WTC11 (cell line): Measurements from ENCODE around the gene UFC1. TPM values are rescaled to one million over a fixed set of nuclear protein-coding genes. Genes with fewer than 3 reads are reported as not detected.

Source experiments
- ATAC-seq: fragments of 200-7000 bp; cut with Tn5 transposase; 2 replicates; pipeline ENCODE4 v1.10.0; 2021; ENCODE audit warnings: mild to moderate bottlenecking, moderate library complexity
- CTCF ChIA-PET: fragments of 300-600 bp; sonication (Branson Sonifier 250); formaldehyde crosslinking; loops from one replicate; lab custom pipeline; 2021; ENCODE audit warnings: antibody characterized with exemption; lab: Charles Lee
- POLR2A ChIA-PET: fragments of 350-600 bp; sonication (Branson Sonifier 250); formaldehyde crosslinking; loops from one replicate; lab custom pipeline; 2021; ENCODE audit warnings: antibody characterized with exemption; lab: Charles Lee
- DNase-seq: peaks from one replicate; pipeline ENCODE4 v3.0.0; 2021; ENCODE audit warnings: low spot score
- H3K27ac Mint-ChIP-seq: 2 replicates; pipeline ENCODE4 v1.8.0; 2021; ENCODE audit warnings: mixed read lengths
- H3K27me3 Mint-ChIP-seq: 2 replicates; pipeline ENCODE4 v1.8.0; 2021; ENCODE audit warnings: low read depth, mild to moderate bottlenecking, moderate library complexity, mixed read lengths
- H3K36me3 Mint-ChIP-seq: 2 replicates; pipeline ENCODE4 v1.8.0; 2021; ENCODE audit warnings: mixed read lengths
- H3K4me1 Mint-ChIP-seq: 2 replicates; pipeline ENCODE4 v1.8.0; 2022; ENCODE audit warnings: mixed read lengths
- H3K4me3 Mint-ChIP-seq: 2 replicates; pipeline ENCODE4 v1.8.0; 2021; ENCODE audit warnings: mild to moderate bottlenecking, moderate library complexity, mixed read lengths
- H3K9me3 Mint-ChIP-seq: 2 replicates; pipeline ENCODE4 v1.8.0; 2021; ENCODE audit warnings: mixed read lengths
- CREB1 ChIP-seq: sonication (generic); formaldehyde crosslinking; IDR thresholded peaks from 2 replicates; pipeline ENCODE4 v1.8.0; 2023; ENCODE audit warnings: mild to moderate bottlenecking, missing genetic modification reagents
- CREM ChIP-seq: sonication (generic); formaldehyde crosslinking; IDR thresholded peaks from 2 replicates; pipeline ENCODE4 v1.8.1; 2022; ENCODE audit warnings: mild to moderate bottlenecking, missing genetic modification reagents, moderate library complexity
- E2F1 ChIP-seq: sonication (generic); formaldehyde crosslinking; IDR thresholded peaks from 2 replicates; pipeline ENCODE4 v1.8.0; 2022; ENCODE audit warnings: mild to moderate bottlenecking, missing genetic modification reagents
- ELF4 ChIP-seq: sonication (generic); formaldehyde crosslinking; IDR thresholded peaks from 2 replicates; pipeline ENCODE4 v1.8.1; 2022; ENCODE audit warnings: low read depth, mild to moderate bottlenecking, moderate library complexity, missing genetic modification reagents
- ERG ChIP-seq: fragments of 250-450 bp; sonication (Bioruptor Pico); IDR thresholded peaks from 2 replicates; pipeline ENCODE4 v1.8.0; 2021; ENCODE audit warnings: mild to moderate bottlenecking
- ESRRA ChIP-seq: sonication (generic); formaldehyde crosslinking; IDR thresholded peaks from 2 replicates; pipeline ENCODE4 v1.8.1; 2022; ENCODE audit warnings: mild to moderate bottlenecking, missing genetic modification reagents, borderline replicate concordance
- GABPB1 ChIP-seq: sonication (generic); formaldehyde crosslinking; IDR thresholded peaks from 2 replicates; pipeline ENCODE4 v1.8.1; 2023; ENCODE audit warnings: mild to moderate bottlenecking, missing genetic modification reagents
- IRF2 ChIP-seq: sonication (generic); formaldehyde crosslinking; IDR thresholded peaks from 2 replicates; pipeline ENCODE4 v1.8.0; 2022; ENCODE audit warnings: low read depth, missing genetic modification reagents, borderline replicate concordance
- MYBL2 ChIP-seq: sonication (generic); formaldehyde crosslinking; IDR thresholded peaks from 2 replicates; pipeline ENCODE4 v1.8.1; 2023; ENCODE audit warnings: mild to moderate bottlenecking, moderate library complexity, missing genetic modification reagents
- NFATC4 ChIP-seq: fragments of 250-450 bp; sonication (Bioruptor Pico); IDR thresholded peaks from 2 replicates; pipeline ENCODE4 v1.9.0; 2021; ENCODE audit warnings: mild to moderate bottlenecking
- NFYB ChIP-seq: sonication (generic); formaldehyde crosslinking; conservative IDR thresholded peaks from 2 replicates; pipeline ENCODE4 v1.8.0; 2022; ENCODE audit warnings: low read depth, missing genetic modification reagents
- PRRX2 ChIP-seq: fragments of 250-450 bp; sonication (Bioruptor Pico); IDR thresholded peaks from 2 replicates; pipeline ENCODE4 v1.8.0; 2021; ENCODE audit warnings: mild to moderate bottlenecking
- SP1 ChIP-seq: sonication (generic); formaldehyde crosslinking; conservative IDR thresholded peaks from 2 replicates; pipeline ENCODE4 v1.8.1; 2022; ENCODE audit warnings: missing genetic modification reagents
- TEAD1 ChIP-seq: sonication (generic); formaldehyde crosslinking; IDR thresholded peaks from 2 replicates; pipeline ENCODE4 v1.8.0; 2022; ENCODE audit warnings: mild to moderate bottlenecking, missing genetic modification reagents
- ZMAT4 ChIP-seq: fragments of 250-450 bp; sonication (Bioruptor Pico); IDR thresholded peaks from 2 replicates; pipeline ENCODE4 v1.9.0; 2021; ENCODE audit warnings: mild to moderate bottlenecking
- ZNF121 ChIP-seq: sonication (generic); formaldehyde crosslinking; IDR thresholded peaks from 2 replicates; pipeline ENCODE4 v1.8.0; 2023; ENCODE audit warnings: missing genetic modification reagents
- total RNA-seq: library from RNA; stranded (reverse); gene quantifications from 3 replicates; pipeline ENCODE4 v1.2.3, GENCODE V29; 2021
- TF ChIP-seq, protein P1 (sequence below): sonication (generic); formaldehyde crosslinking; IDR thresholded peaks from 2 replicates; pipeline ENCODE4 v1.8.0; 2022; ENCODE audit warnings: mild to moderate bottlenecking, missing genetic modification reagents
- TF ChIP-seq, protein P2 (sequence below): sonication (generic); formaldehyde crosslinking; IDR thresholded peaks from 2 replicates; pipeline ENCODE4 v1.8.0; 2022; ENCODE audit warnings: mild to moderate bottlenecking, missing genetic modification reagents
- TF ChIP-seq, protein P3 (sequence below): sonication (generic); formaldehyde crosslinking; IDR thresholded peaks from 2 replicates; pipeline ENCODE4 v1.8.1; 2022; ENCODE audit warnings: mild to moderate bottlenecking, moderate library complexity, missing genetic modification reagents

UFC1 gene
- total RNA-seq, 1 experiment from 2014 or later = 56.2 TPM

DNA sequence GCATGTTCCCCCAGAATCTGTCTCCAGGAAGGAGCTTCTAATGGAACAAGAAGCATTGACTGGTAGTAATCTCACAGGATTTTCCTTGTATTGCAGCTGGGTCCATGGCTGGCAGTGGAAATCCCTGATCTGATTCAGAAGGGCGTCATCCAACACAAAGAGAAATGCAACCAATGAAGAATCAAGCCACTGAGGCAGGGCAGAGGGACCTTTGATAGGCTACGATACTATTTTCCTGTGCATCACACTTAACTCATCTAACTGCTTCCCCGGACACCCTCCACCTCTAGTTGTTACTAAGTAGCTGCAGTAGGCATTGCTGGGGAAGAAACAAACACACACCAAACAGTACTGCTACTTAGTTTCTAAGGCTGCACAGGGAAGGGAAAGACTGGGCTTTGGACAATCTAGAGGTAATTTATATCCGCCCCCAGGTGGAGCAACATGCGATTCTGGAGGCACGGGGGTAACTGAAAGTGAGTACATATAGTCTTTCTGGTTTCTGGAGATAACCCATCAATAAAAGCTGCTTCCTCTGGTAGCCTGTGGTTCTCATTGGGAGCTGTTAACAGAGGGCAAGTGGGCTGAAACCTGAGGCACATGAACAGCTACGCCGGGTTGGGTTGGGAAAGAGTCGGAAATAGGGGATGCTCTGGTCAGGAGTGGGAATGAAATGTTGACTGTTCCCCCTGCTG lies 4.7 kb downstream of the UFC1 start:
- DNase-seq (no peak), ATAC-seq (no peak)
- Mint-ChIP-seq H3K4me1 (peaks cover 27% of the 10 kb centered on the region), H3K36me3 (peaks cover 12% of the 10 kb centered on the region), H3K9me3 (no peaks in the 10 kb centered on the region), H3K4me3 (peak overlapping the region; percentile 84), H3K27me3 (no peaks in the 10 kb centered on the region), H3K27ac (peak overlapping the region; percentile 84)
- ChIA-PET CTCF (interaction anchor here (0.6 to 1.7 kb wide), 6 partner anchors 7 to 227 kb away, joined by 3 to 6 read pairs (median 3); partner anchors contain the start of genes PPOX and TOMM40L), POLR2A (no interaction called here)
- TF ChIP-seq CREB1 (no peak), IRF2 (no peak), ZNF121 (CRISPR knock-in tag) (no peak), PRRX2 (CRISPR knock-in tag) (no peak)

GRCh38 chr1:161159087-161159912 lies 5.5 kb downstream of the UFC1 start, which contains the start of gene USP21:
Gene USP21 (plus strand): TSS chr1:161159500. CDS start chr1:161160641, 1,141 bp downstream.
- H3K4me3 Mint-ChIP-seq = peak within 1 kb of the TSS; percentile 84
- TF ChIP-seq NFYB (CRISPR knock-in tag) (peak; percentile 63), CREM (0 out of 2 replicates have a peak, but pooled peaks have one; percentile 24), CREB1 (0 out of 2 replicates have a peak, but pooled peaks have one; percentile 34), ERG (0 out of 2 replicates have a peak, but pooled peaks have one; percentile 59), ELF4 (CRISPR knock-in tag) (no peak), ZMAT4 (CRISPR knock-in tag) (0 out of 2 replicates have a peak, but pooled peaks have one; percentile 34), E2F1 (no peak), MYBL2 (peak; percentile 2; the same call in 1 of the 2 replicates), NFATC4 (CRISPR knock-in tag) (0 out of 2 replicates have a peak, but pooled peaks have one; percentile 17), GABPB1 (CRISPR knock-in tag) (peak; percentile 38), ESRRA (CRISPR knock-in tag) (no peak), SP1 (peak; percentile 90), TEAD1 (peak; percentile 61; the same call in 1 of the 2 replicates)
- TF ChIP-seq, protein P1, sequence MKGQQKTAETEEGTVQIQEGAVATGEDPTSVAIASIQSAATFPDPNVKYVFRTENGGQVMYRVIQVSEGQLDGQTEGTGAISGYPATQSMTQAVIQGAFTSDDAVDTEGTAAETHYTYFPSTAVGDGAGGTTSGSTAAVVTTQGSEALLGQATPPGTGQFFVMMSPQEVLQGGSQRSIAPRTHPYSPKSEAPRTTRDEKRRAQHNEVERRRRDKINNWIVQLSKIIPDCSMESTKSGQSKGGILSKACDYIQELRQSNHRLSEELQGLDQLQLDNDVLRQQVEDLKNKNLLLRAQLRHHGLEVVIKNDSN (CRISPR knock-in tag) = no peak; the same call in 1 of the 2 replicates
- TF ChIP-seq, protein P2, sequence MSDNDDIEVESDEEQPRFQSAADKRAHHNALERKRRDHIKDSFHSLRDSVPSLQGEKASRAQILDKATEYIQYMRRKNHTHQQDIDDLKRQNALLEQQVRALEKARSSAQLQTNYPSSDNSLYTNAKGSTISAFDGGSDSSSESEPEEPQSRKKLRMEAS (CRISPR knock-in tag) = peak; percentile 68
- TF ChIP-seq, protein P3, sequence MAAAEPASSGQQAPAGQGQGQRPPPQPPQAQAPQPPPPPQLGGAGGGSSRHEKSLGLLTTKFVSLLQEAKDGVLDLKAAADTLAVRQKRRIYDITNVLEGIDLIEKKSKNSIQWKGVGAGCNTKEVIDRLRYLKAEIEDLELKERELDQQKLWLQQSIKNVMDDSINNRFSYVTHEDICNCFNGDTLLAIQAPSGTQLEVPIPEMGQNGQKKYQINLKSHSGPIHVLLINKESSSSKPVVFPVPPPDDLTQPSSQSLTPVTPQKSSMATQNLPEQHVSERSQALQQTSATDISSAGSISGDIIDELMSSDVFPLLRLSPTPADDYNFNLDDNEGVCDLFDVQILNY = peak; percentile 65; the same call in 1 of the 2 replicates
- H3K36me3 Mint-ChIP-seq = peaks cover 17% of the 10 kb centered on the region
- peak; percentile 91 for ATAC-seq
- H3K27me3 Mint-ChIP-seq = no peaks in the 10 kb centered on the region
- peak within 1 kb of the TSS; percentile 84 for H3K27ac Mint-ChIP-seq
- CTCF ChIA-PET = interaction anchor here (0.6 to 1.7 kb wide), 5 partner anchors 12 to 226 kb away, joined by 3 to 6 read pairs (median 3); partner anchors contain the start of gene TOMM40L
- POLR2A ChIA-PET = no interaction called here
- peak; percentile 95 for DNase-seq
- peaks cover 27% of the 10 kb centered on the region for H3K4me1 Mint-ChIP-seq
- H3K9me3 Mint-ChIP-seq = no peaks in the 10 kb centered on the region
